ENCODE measurements around the gene SLFN13. TPM values are rescaled to one million over a fixed set of nuclear protein-coding genes. Genes with fewer than 3 reads are reported as not detected.
"Not testable (repeated sequence)": the region's sequence is repeated elsewhere in the genome, so short reads cannot be mapped to it uniquely, and the experiment has no call there.

SLFN13 gene
- total RNA-seq, 1 experiment from 2014 or later, result not detected

- Histone ChIP-seq H3K36me3 (ENCODE audit: control insufficient read depth, insufficient read depth, low read length) (no peaks in the 10 kb centered on the region), H3K4me1 (peaks cover 11% of the 10 kb centered on the region), H3K27me3 (replicated peaks; ENCODE audit: control insufficient read depth, insufficient read depth, low read length) (no peaks in the 10 kb centered on the region), H3K4me3 (ENCODE audit: low read depth, low read length) (no peak overlapping the region), H3K9me3 (no peaks in the 10 kb centered on the region; the same call in 1 of the 2 replicates)
- Mint-ChIP-seq H3K4me3 (ENCODE audit: unreplicated experiment) (no peak overlapping the region), H3K9me3 (ENCODE audit: unreplicated experiment) (peaks cover 26% of the 10 kb centered on the region), H3K4me1 (ENCODE audit: low read depth, unreplicated experiment) (peaks cover 12% of the 10 kb centered on the region), H3K36me3 (ENCODE audit: insufficient read depth, unreplicated experiment) (peaks cover 6% of the 10 kb centered on the region), H3K27ac (ENCODE audit: unreplicated experiment) (no peak overlapping the region), H3K27me3 (ENCODE audit: insufficient read depth, unreplicated experiment) (peaks cover 16% of the 10 kb centered on the region)
- POLR2A ChIA-PET, result no interaction called here
- no peak for DNase-seq
- TF ChIP-seq CTCF (IDR thresholded peaks at IDR 0.05; ENCODE audit: insufficient read depth in 1 of 2, low read depth in 1 of 2, low read length in 1 of 2, severe bottlenecking in 1 of 2, unreplicated experiment in 1 of 2), result no peak
- CTCF ChIA-PET, result no interaction called here
- intact Hi-C loops (cut with micrococcal nuclease; ENCODE audit: unreplicated experiment), result no loop called here
- no TSS peak for BruUV-seq (replicated peaks)
These were observed 18.9 kb downstream of the SLFN13 start for GRCh38 chr17:35429702-35430101.

- ChIA-PET POLR2A (no interaction called here), CTCF (no interaction called here)
- BruUV-seq (replicated peaks), result no TSS peak
These were observed 20.3 kb downstream of the SLFN13 start for GRCh38 chr17:35428229-35428628.

DNA sequence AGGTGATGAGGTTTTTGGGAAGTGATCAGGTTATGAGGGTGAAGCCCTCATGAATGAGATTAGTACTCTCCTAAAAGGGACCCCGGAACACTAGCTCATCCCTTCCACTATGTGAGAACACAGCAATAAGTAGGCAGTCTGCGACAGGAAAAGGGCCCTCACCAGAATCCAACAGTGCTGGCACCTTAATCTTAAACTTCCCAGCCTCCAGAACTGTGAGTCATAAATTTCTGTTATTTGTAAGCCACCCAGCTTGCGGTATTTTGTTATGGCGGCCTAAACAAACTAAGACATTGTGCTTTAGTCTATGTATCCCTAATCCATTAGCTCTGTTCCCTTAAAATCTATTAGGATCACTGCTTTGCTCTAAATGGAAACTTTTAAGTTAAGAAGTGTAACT is 24.8 kb downstream of the SLFN13 start:
- TF ChIP-seq CTCF (IDR thresholded peaks at IDR 0.05; ENCODE audit: insufficient read depth in 1 of 2, low read depth in 1 of 2, low read length in 1 of 2, severe bottlenecking in 1 of 2, unreplicated experiment in 1 of 2), result no peak
- H3K9me3 ChIP-seq, result no peaks in the 10 kb centered on the region; the same call in 1 of the 2 replicates
- Mint-ChIP-seq H3K4me3 (ENCODE audit: unreplicated experiment) (no peak overlapping the region), H3K4me1 (ENCODE audit: low read depth, unreplicated experiment) (no peaks in the 10 kb centered on the region), H3K36me3 (ENCODE audit: insufficient read depth, unreplicated experiment) (no peaks in the 10 kb centered on the region), H3K27ac (ENCODE audit: unreplicated experiment) (no peak overlapping the region), H3K9me3 (ENCODE audit: unreplicated experiment) (no peaks in the 10 kb centered on the region), H3K27me3 (ENCODE audit: insufficient read depth, unreplicated experiment) (peaks cover 24% of the 10 kb centered on the region)
- BruUV-seq (replicated peaks), result no TSS peak
- H3K4me3 ChIP-seq (ENCODE audit: low read depth, low read length), result no peak overlapping the region
- H3K36me3 ChIP-seq (ENCODE audit: control insufficient read depth, insufficient read depth, low read length), result no peaks in the 10 kb centered on the region
- ChIA-PET POLR2A (no interaction called here), CTCF (no interaction called here)
- intact Hi-C loops (cut with micrococcal nuclease; ENCODE audit: unreplicated experiment), result no loop called here
- no peaks in the 10 kb centered on the region for H3K4me1 ChIP-seq
- H3K27me3 ChIP-seq (replicated peaks; ENCODE audit: control insufficient read depth, insufficient read depth, low read length), result no peaks in the 10 kb centered on the region
- no peak for DNase-seq

More at GRCh38 chr17:35428229-35428628, 20.3 kb downstream of the SLFN13 start:
- intact Hi-C loops (cut with micrococcal nuclease; ENCODE audit: unreplicated experiment), result no loop called here
- H3K4me1 ChIP-seq, result peaks cover 2% of the 10 kb centered on the region
- TF ChIP-seq CTCF (IDR thresholded peaks at IDR 0.05; ENCODE audit: insufficient read depth in 1 of 2, low read depth in 1 of 2, low read length in 1 of 2, severe bottlenecking in 1 of 2, unreplicated experiment in 1 of 2), result no peak
- no peaks in the 10 kb centered on the region for H3K36me3 ChIP-seq (ENCODE audit: control insufficient read depth, insufficient read depth, low read length)
- Mint-ChIP-seq H3K4me3 (ENCODE audit: unreplicated experiment) (no peak overlapping the region), H3K27ac (ENCODE audit: unreplicated experiment) (no peak overlapping the region), H3K9me3 (ENCODE audit: unreplicated experiment) (peaks cover 17% of the 10 kb centered on the region), H3K27me3 (ENCODE audit: insufficient read depth, unreplicated experiment) (peaks cover 16% of the 10 kb centered on the region), H3K4me1 (ENCODE audit: low read depth, unreplicated experiment) (peaks cover under 1% of the 10 kb centered on the region), H3K36me3 (ENCODE audit: insufficient read depth, unreplicated experiment) (no peaks in the 10 kb centered on the region)
- H3K4me3 ChIP-seq (ENCODE audit: low read depth, low read length), result no peak overlapping the region
- H3K27me3 ChIP-seq (replicated peaks; ENCODE audit: control insufficient read depth, insufficient read depth, low read length), result no peaks in the 10 kb centered on the region
- no peaks in the 10 kb centered on the region; the same call in 1 of the 2 replicates for H3K9me3 ChIP-seq
- no peak for DNase-seq

GRCh38 chr17:35421069-35421468 is 27.5 kb downstream of the SLFN13 start:
- peaks cover 16% of the 10 kb centered on the region for H3K27me3 Mint-ChIP-seq (ENCODE audit: insufficient read depth, unreplicated experiment)
- H3K4me1 ChIP-seq; H3K4me1 Mint-ChIP-seq (ENCODE audit: low read depth, unreplicated experiment); POLR2A ChIA-PET; H3K27ac Mint-ChIP-seq (ENCODE audit: unreplicated experiment); BruUV-seq (replicated peaks); H3K4me3 ChIP-seq (ENCODE audit: low read depth, low read length); DNase-seq; CTCF ChIA-PET; H3K9me3 Mint-ChIP-seq (ENCODE audit: unreplicated experiment); intact Hi-C loops (cut with micrococcal nuclease; ENCODE audit: unreplicated experiment); H3K27me3 ChIP-seq (replicated peaks; ENCODE audit: control insufficient read depth, insufficient read depth, low read length); H3K4me3 Mint-ChIP-seq (ENCODE audit: unreplicated experiment); H3K36me3 Mint-ChIP-seq (ENCODE audit: insufficient read depth, unreplicated experiment); H3K9me3 ChIP-seq; H3K36me3 ChIP-seq (ENCODE audit: control insufficient read depth, insufficient read depth, low read length): not testable (repeated sequence)

Measured in Caco-2 (cell line).